Gastroesophageal sphincter (tissue), 4 donors: ENCODE results near the gene TMEM255A. TPM values are rescaled to one million over a fixed set of nuclear protein-coding genes. Genes with fewer than 3 reads are reported as not detected.
"Not testable (repeated sequence)": the region's sequence is repeated elsewhere in the genome, so short reads cannot be mapped to it uniquely, and the experiment has no call there.

Experiments used
- ATAC-seq: fragments of 150-250 bp; one replicate; pipeline ENCODE4 v1.9.1; 2016; ENCODE audit warnings: mild to moderate bottlenecking, moderate library complexity
- H3K27ac ChIP-seq, 4 donors: fragments of 200-600 bp; sonication (generic) in 3 of 4; 1 replicate in 3 of 4; 2 replicates in 1 of 4; pipeline ENCODE4 v1.5.1; 2016 to 2019
- H3K27me3 ChIP-seq: fragments of 200-600 bp; sonication (generic); one replicate; pipeline ENCODE4 v1.5.1; 2019
- H3K36me3 ChIP-seq, 2 donors: fragments of 200-600 bp; sonication (generic); one replicate each; pipeline ENCODE4 v1.5.1; 2019; ENCODE audit warnings: control low read depth in 1 of 2
- H3K4me1 ChIP-seq, 3 donors: fragments of 200-600 bp; sonication (generic); 1 replicate in 2 of 3; 2 replicates in 1 of 3; pipeline ENCODE4 v1.5.1; 2016 to 2019; ENCODE audit warnings: control low read depth in 2 of 3
- H3K4me3 ChIP-seq, 2 donors: fragments of 200-600 bp; sonication (generic); one replicate each; pipeline ENCODE4 v1.5.1; 2019; ENCODE audit warnings: mild to moderate bottlenecking in 1 of 2, moderate library complexity in 1 of 2
- H3K9me3 ChIP-seq, 3 donors: fragments of 200-600 bp; sonication (generic); one replicate each; pipeline ENCODE4 v1.5.1; 2017 to 2019; ENCODE audit warnings: control low read depth in 2 of 3
- EP300 ChIP-seq: sonication (generic); formaldehyde crosslinking; IDR thresholded peaks from one replicate; pipeline ENCODE4 v1.6.1; 2017; ENCODE audit warnings: antibody characterized with exemption, mild to moderate bottlenecking
- POLR2A ChIP-seq, 2 donors: fragments of 450-650 bp; IDR thresholded peaks; one replicate each; pipeline ENCODE4 v1.6.1; 2017; ENCODE audit warnings: antibody characterized with exemption in 2 of 2, mild to moderate bottlenecking in 2 of 2, moderate library complexity in 1 of 2
- POLR2AphosphoS5 ChIP-seq: sonication (generic); formaldehyde crosslinking; IDR thresholded peaks from one replicate; pipeline ENCODE4 v1.6.1; 2017; ENCODE audit warnings: antibody characterized with exemption
- WGBS, 2 donors: methylation state at CpG; one replicate each; pipeline ENCODE4 v1.1.5; 2018; ENCODE audit warnings: low coverage in 1 of 2; 5-methylcytosine and 5-hydroxymethylcytosine counted together
- total RNA-seq, 4 donors: library from RNA; depleted of rRNA; stranded (reverse); fragments of >200 nt; gene quantifications; one replicate each; pipeline ENCODE4 v1.1.0, GENCODE V29; 2016
- TF ChIP-seq, protein P1 (sequence below), 4 experiments: fragments of 200-600 bp in 2 of 4; fragments of 450-650 bp in 2 of 4; sonication (generic) in 1 of 4; IDR thresholded peaks; one replicate each; pipeline ENCODE4 v1.5.1; 2017 to 2019; ENCODE audit warnings: antibody characterized with exemption in 4 of 4, mild to moderate bottlenecking in 2 of 4, moderate library complexity in 2 of 4

TMEM255A gene
- total RNA-seq, 4 donors from 2014 or later = 0.16 to 8.9 (median 4.1) TPM

DNA sequence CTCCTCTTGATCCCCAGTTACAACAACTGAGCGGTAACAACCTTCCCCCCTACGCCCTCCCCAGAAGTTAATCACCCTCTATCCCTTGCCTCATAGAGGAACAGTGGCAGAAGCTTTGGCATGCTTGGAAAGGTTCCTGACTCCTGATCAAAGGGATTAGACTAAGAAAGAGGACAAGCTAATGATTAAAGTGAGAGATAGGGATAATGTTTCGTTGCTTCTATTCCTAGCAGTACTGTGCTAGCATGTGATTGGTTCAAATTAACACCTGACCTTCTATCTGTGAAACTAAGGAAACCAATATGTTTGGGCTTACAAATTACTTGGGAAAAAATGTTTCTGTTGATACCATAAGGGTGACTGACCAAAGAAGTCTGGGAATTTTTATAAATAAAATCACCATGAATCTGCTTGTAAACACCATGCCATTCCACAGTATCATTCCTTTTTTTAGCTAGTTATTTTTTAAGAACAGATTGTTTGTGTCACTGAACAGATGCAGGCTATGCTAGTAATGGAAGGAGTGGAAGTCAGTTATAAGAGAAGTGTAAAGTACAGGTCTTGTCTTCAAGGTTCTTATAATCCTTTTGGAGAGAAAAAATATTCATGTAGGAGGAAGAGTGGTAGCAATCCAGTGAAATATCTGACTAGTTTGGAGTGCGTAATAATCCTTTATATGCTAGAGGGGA lies 39.3 kb upstream of the TMEM255A start:
- Histone ChIP-seq H3K4me3 (no peak overlapping the region), H3K36me3 (no peaks in the 10 kb centered on the region), H3K4me1 (no peaks in the 10 kb centered on the region), H3K9me3 (no peaks in the 10 kb centered on the region), H3K27me3 (no peaks in the 10 kb centered on the region), H3K27ac (no peak overlapping the region)
- no peak for TF ChIP-seq POLR2A (IDR thresholded peaks at IDR 0.05)
- no peak for TF ChIP-seq EP300
- TF ChIP-seq POLR2AphosphoS5 = no peak
- TF ChIP-seq, protein P1, sequence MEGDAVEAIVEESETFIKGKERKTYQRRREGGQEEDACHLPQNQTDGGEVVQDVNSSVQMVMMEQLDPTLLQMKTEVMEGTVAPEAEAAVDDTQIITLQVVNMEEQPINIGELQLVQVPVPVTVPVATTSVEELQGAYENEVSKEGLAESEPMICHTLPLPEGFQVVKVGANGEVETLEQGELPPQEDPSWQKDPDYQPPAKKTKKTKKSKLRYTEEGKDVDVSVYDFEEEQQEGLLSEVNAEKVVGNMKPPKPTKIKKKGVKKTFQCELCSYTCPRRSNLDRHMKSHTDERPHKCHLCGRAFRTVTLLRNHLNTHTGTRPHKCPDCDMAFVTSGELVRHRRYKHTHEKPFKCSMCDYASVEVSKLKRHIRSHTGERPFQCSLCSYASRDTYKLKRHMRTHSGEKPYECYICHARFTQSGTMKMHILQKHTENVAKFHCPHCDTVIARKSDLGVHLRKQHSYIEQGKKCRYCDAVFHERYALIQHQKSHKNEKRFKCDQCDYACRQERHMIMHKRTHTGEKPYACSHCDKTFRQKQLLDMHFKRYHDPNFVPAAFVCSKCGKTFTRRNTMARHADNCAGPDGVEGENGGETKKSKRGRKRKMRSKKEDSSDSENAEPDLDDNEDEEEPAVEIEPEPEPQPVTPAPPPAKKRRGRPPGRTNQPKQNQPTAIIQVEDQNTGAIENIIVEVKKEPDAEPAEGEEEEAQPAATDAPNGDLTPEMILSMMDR (IDR thresholded peaks at IDR 0.05) = no peak
- ATAC-seq = no peak
- 70 to 75% methylated on average over 2 to 4 of the region's 4 CpGs for WGBS, 2 donors

DNA sequence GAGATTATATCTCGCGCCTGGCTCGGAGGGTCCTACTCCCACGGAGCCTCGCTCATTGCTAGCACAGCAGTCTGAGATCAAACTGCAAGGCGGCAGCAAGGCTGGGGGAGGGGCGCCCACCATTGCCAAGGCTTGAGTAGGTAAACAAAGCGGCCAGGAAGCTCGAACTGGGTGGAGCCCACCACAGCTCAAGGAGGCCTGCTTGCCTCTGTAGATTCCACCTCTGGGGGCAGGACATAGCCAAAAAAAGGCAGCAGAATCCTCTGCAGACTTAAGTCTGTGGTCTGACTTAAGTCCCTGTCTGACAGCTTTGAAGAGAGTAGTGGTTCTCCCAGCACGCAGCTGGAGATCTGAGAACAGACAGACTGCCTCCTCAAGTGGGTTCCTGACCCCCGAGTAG lies 33.3 kb upstream of the TMEM255A start:
- not testable (repeated sequence) for H3K4me1 ChIP-seq, H3K27ac ChIP-seq, H3K27me3 ChIP-seq, H3K36me3 ChIP-seq, ATAC-seq, H3K9me3 ChIP-seq, H3K4me3 ChIP-seq
- 69% methylated on average over 2 of the region's 11 CpGs; no CpG with 5 or more reads in 1 of the 2 donors for WGBS, 2 donors

DNA sequence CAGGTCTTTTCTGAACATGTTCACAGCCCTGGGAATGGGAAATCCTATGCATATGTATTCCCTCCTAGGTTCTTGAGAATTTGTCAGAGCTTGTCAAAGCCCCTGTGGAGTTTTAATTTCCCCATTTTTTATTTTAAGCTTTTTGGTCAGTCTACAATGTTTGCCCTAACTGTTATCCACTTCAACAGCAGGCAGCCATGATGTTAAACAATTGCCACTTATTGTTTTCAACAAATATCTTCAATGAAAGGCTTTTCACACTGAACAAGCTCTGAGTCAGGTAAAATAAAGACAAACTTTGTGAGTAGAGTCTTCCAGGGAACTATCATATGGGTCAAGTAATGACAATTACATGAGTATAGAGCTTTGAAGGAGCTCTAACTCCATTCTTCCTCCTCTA lies 25.6 kb upstream of the TMEM255A start:
- Histone ChIP-seq H3K4me3 (no peak overlapping the region), H3K4me1 (no peaks in the 10 kb centered on the region), H3K36me3 (no peaks in the 10 kb centered on the region), H3K9me3 (peaks cover 0 to 22% (median 0%) of the 10 kb centered on the region in 3 donors), H3K27ac (no peak overlapping the region), H3K27me3 (no peaks in the 10 kb centered on the region)
- TF ChIP-seq, protein P1 (IDR thresholded peaks at IDR 0.05) = no peak
- TF ChIP-seq POLR2AphosphoS5 (no peak), EP300 (no peak), POLR2A (IDR thresholded peaks at IDR 0.05) (no peak)
- no peak for ATAC-seq

DNA sequence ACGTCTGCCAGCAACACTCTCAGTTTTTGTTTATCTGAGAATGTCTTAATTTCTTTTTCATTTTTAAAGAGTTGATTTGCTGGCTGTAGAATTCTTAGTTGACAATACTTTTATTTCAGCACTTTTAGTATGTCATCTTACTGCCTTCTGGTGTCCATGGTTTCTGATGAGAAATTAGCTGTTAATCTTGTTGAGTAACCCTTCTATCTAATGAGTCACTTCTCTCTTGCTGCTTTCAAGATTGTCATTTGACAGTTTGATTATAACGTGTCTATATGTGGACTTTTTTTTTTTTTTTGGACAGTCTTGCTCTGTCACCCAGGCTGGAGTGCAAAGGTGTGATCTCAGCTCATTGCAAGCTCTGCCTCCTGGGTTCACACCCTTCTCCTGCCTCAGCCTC lies 24.0 kb upstream of the TMEM255A start:
- no peaks in the 10 kb centered on the region for H3K27me3 ChIP-seq
- peaks cover 0 to 22% (median 0%) of the 10 kb centered on the region in 3 donors for H3K9me3 ChIP-seq
- TF ChIP-seq POLR2A (IDR thresholded peaks at IDR 0.05) = no peak
- no peak for TF ChIP-seq POLR2AphosphoS5
- no peak for TF ChIP-seq EP300
- TF ChIP-seq, protein P1 (IDR thresholded peaks at IDR 0.05) = no peak
- no peaks in the 10 kb centered on the region for H3K4me1 ChIP-seq
- no peak overlapping the region for H3K27ac ChIP-seq
- 49% methylated on average over 2 of the region's 2 CpGs for WGBS, 2 donors
- ATAC-seq = no peak
- H3K36me3 ChIP-seq = no peaks in the 10 kb centered on the region
- no peak overlapping the region for H3K4me3 ChIP-seq

DNA sequence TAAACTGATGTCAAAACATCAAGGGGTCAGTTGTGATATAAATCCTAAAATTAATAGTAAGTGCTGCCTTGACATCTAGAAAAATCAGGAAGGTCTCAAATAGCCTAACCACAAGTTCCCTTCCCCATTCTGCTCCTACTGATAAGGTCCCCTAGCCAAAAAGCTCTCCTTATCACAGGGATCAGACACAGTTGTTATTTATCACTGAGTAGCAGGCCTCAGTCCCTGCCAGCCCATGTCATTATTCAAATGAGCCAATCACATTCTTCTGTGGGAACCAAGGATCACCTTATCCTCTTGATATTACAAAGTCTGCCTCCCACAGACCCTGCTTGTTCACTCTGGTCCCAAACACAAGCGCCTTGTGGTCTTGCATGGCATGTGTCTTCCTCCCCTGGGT lies 23.3 kb upstream of the TMEM255A start:
- H3K4me3 ChIP-seq = no peak overlapping the region
- 50% methylated on average over 1 of the region's 1 CpG; no CpG with 5 or more reads in 1 of the 2 donors for WGBS, 2 donors
- ATAC-seq = no peak
- H3K4me1 ChIP-seq = no peaks in the 10 kb centered on the region
- H3K9me3 ChIP-seq = peaks cover 0 to 19% (median 0%) of the 10 kb centered on the region in 3 donors
- TF ChIP-seq POLR2A (IDR thresholded peaks at IDR 0.05) = no peak
- TF ChIP-seq POLR2AphosphoS5 = no peak
- no peak for TF ChIP-seq EP300
- TF ChIP-seq, protein P1 (IDR thresholded peaks at IDR 0.05) = no peak
- H3K27me3 ChIP-seq = no peaks in the 10 kb centered on the region
- H3K36me3 ChIP-seq = no peaks in the 10 kb centered on the region
- no peak overlapping the region for H3K27ac ChIP-seq
